Erythroblast (primary cell): ENCODE results near the gene ST6GALNAC4.

Source experiments
- GATA1 ChIP-seq: IDR thresholded peaks from 2 replicates; pipeline ENCODE4 v1.6.1; 2011; ENCODE audit warnings: low read depth, mild to moderate bottlenecking, control low read depth, low read length, moderate library complexity
- POLR2A ChIP-seq: IDR thresholded peaks from 2 replicates; pipeline ENCODE4 v1.6.1; 2011; ENCODE audit warnings: mild to moderate bottlenecking, low read length

- no peak for TF ChIP-seq POLR2A
- no peak for TF ChIP-seq GATA1
Observed at GRCh38 chr9:127934986-127935385, 18.1 kb upstream of the ST6GALNAC4 start.
